ENCODE measurements around the gene TAOK1.

The TAOK1 gene

GRCh38 chr17:29379084-29379991 is 10.8 kb upstream of the TAOK1 start:
- DNase-seq, result no peak

DNA sequence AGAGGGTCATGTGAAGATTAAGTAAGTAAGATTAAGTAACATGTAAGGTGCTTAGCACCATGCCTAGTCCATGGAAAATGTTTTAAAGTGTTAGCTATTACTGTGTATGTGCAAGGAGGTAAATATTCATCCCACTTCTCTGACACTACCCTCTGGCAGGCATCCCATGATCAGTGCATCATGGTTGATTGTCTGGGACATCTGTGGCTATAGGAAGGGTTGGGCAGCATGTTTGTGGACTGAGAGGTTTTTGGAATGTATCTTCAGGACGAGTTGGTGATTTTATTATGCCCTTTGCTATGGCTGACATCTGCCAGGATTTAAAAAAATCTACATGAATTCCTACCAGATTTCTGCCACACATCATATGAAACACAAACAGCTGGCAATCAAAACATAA is 6.5 kb upstream of the TAOK1 start:
- DNase-seq, result no peak

DNA sequence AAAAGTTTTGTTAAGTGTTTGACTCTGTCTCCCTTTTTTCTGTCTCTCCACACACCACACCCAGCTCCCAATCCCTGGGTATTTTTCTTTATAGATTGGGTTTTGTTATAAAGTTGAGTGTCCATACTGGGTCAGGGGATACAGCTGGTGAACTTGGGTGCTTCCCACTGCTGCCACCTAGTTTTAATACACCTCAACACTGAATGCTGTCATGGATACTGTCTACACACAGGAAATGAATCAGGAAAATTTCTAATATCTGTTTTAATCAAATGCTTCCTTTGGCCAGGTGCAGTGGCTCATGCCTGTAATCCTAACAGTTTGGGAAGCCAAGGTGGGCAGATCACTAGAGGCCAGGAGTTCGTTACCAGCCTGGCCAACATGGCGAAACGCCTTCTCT is 5.3 kb upstream of the TAOK1 start:
- no peak for DNase-seq

DNA sequence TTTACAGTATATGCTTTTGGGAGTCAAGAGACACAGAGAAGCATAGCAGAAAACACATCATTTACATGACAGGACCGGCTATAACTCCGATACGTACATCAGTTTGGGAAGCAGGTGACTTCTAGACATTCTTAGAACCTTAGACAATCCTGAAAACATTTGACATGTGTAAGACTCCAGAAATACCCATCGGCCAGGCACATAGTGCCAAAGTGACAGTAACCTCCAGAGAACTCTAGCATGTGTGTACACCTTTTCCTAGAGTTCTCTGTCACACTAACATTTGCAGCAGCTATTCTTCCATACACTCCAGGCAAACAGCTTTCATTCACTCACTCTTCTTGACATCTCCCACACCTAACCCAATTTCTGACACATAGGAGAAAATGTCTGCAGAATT is 3.4 kb upstream of the TAOK1 start:
- no peak for DNase-seq

- DNase-seq, result no peak
These were observed 1.2 kb upstream of the TAOK1 start for GRCh38 chr17:29388937-29389336.

DNA sequence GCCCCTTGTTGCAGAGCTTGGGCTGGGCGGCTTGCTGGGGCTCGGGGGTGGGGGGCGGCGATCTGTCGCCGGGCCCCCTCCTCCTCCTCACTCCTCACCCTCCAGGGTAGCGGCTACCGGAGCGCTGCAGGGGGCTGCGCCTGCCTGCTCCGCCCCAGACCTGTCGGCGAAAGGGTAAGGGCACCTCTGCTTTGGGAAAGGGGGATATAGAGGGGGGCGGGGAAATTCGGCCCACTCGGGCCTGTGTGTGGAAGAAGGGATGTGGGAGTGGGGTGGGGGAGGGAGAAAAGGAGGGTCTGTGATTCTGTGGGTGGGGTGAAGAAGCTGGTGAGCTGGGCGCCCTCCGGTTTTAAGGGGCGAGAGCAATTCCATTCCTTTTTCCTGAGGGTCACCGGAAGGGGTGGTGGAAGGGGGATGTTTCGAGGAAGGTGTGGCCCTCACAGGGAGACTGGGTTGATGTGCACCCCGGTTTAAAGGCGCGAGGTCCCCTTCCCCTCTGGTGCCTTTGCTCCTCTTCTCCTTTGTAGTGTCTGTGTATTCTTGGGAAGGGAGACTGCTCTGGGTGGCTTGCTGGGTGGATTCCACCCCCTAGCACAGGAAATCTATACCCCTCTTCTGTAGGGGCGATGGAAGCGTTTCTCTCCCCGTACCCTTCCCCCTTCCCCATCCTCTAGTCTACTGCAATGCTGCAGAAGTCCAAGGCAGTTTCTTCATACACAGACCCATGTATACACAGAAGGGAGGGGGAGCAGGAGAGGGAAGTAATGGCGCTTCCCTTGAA is 878 bp downstream of the TAOK1 start:
- DNase-seq, result peak; percentile 4 to 7

- DNase-seq, result no peak
These were observed 3.3 kb downstream of the TAOK1 start for GRCh38 chr17:29393436-29393835.

GRCh38 chr17:29394761-29395160 is 4.6 kb downstream of the TAOK1 start:
- DNase-seq, result no peak

DNA sequence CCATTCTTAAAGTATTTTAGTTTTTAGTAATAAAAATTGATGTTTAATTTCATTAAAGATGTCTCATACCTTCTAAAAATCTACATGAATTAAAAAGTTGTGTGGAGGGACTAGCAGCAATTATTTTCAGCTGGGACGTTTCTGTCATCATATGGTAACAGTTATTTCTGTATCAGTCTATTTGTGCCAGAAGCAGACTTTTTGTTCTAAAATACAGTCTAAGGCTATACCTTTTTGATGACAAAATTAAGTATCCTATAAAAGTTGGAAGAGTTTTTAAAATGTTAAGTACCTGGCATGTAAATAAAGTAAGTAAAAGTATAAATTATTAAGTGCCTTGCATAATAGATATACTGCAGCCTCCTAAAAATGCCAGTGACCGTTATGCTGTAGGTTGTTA is 5.9 kb downstream of the TAOK1 start:
- DNase-seq, result no peak

- DNase-seq, result no peak
These were observed 9.5 kb downstream of the TAOK1 start for GRCh38 chr17:29399634-29400033.

GRCh38 chr17:29400818-29401217 is 10.7 kb downstream of the TAOK1 start:
- DNase-seq, result no peak

DNA sequence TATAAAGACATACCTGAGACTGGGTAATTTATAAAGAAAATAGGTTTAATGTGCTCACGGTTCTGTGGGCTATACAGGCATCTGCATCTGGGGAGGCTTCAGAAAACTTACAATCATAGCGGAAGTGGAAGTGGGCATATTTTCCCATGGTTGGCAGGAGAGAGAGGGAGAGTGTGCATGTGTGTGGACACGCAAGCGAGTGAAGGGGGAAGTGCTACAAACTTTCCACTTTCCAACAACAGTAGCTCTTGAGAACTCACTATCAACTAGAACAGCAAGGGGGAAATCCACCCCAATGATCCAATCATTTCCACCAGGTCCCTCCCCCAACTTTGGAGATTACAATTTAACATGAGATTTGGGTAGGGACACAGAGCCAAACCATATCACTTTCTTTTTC is 11.1 kb downstream of the TAOK1 start:
- no peak for DNase-seq

DNA sequence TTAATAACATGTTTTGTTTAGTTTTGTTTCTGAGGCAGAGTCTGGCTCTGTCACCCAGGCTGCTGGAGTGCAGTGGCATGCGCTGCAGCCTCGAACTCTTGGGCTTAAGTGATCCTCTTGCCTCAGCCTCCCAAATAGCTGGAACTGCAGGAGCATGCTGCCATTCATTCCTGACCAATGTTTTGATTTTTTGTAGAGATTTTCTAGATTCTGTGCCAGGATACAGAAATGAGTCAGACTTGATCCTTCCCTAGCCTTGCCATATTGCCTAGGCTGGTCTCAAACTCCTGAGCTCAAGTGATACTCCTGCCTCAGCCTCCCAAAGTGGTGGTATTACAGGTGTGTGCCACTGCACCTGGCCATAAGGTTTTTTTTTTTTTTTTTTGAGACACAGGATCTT is 17.7 kb downstream of the TAOK1 start:
- no peak for DNase-seq

GRCh38 chr17:29409963-29410362 is 19.8 kb downstream of the TAOK1 start:
- DNase-seq, result no peak

DNA sequence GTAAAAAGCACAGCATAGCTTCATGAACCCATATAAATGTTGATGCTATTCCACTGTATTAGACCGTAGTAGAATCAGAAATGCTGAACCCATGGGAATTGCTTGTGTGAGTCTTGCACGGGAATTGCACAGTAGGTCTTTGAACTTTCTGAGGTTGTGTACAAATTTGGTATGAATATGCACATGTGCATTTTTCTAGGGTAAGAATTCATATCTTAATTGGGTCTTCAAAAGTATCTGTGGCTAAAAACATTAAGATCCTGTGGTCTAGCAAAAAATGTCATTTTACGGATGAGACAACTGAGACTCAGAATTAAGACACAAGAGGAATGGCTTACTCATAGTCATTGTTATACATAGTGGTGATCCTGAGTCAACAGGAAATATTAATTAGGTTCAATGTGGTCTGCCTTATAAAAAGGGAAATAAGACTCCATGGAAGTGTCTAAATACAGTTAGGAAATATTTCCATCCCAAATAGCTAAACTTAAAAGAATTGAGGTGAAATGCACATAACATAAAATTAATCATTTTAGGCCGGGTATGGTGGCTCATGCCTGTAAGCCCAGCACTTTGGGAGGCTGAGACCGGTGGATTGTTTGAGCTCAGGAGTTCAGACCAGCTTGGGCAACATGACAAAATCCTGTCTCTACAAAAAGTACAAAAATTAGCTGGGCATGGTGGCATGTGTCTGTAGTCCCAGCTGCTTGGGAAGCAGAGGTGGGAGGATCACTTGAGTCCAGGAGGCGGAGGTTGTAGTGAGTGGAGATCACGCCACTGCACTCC is 22.8 kb downstream of the TAOK1 start:
- no peak for DNase-seq

- DNase-seq, result no peak
These were observed 30.0 kb downstream of the TAOK1 start for GRCh38 chr17:29420128-29420527.

DNA sequence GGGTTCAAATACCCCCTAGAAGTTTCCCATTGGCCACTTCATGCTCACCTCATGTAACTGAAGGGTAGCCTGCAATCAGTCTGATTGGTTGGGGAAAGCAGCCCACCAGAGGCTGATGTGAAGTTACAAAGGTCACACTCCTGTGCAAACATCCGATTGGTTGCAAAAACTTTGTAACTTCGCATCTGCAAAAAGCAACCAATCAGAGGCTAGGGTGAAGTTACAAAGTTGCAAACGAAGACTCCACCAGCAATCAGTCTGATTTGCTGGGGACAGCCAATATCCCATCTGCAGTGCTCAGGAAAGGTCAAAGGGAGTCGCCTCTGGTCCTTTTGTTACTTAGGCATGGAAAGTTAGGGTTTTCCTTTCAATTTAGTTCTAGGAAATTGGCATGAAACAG is 40.1 kb downstream of the TAOK1 start:
- no peak for DNase-seq

- no peak for DNase-seq
These were observed 43.4 kb downstream of the TAOK1 start for GRCh38 chr17:29433541-29433940.

GRCh38 chr17:29434550-29434949 is 44.4 kb downstream of the TAOK1 start:
- no peak for DNase-seq

DNA sequence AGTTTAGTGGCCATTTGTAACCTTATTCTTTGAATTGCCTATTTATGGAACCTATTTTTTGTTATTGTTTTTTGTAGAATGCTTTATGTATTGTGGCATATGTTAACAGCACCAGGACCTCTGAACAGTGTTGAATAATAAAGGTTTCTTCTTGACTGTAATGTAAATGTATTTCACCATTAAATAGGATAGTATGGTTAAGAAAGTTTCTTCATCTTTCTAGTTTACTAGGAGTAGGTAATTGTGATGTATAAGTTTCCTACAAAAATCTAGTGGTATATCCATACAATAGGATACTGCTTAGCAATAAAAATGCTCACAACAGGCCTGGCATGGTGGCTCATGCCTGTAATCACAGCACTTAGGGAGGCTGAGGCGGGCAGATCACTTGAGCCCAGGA is 52.3 kb downstream of the TAOK1 start:
- DNase-seq, result no peak

DNA sequence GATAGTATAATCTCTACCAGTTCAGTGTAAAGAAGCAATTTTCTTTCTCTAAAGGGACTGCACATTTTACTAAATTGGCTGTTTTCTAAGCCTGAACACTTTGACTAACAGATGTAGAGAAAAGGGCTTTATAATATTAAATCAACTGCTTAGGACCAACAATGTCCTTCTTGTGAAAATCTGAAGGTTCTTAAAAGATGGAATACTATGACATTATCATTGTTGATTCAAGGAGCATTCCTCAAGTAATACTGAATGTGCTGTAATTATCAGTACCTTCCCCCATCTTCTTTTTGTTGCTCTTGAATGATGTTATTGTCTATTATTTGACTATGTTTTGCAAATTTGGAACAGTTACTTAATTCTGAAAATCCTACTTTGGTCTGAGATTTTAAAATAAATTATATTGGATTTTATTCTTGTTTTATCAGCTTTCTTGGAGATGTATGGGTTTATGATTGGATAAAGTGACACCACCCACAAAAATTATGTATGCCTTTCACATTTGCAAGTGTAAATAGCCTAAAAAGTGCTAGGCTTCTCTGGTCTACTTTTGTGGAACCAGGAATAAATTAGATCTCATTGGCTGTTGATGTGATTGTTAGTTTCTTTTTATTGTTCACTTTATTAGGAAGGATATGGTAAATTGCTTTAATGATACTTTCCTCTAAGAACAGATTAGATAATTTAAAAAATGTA is 53.0 kb downstream of the TAOK1 start:
- DNase-seq, result no peak

GRCh38 chr17:29444589-29444988 is 54.4 kb downstream of the TAOK1 start:
- DNase-seq, result no peak

- DNase-seq, result no peak
These were observed 55.7 kb downstream of the TAOK1 start for GRCh38 chr17:29445844-29446243.

All from NCI-H1930 (cell line).